ENCODE data around the gene LRMDA. TPM values are rescaled to one million over a fixed set of nuclear protein-coding genes. Genes with fewer than 3 reads are reported as not detected.

The LRMDA gene
- total RNA-seq, 1 experiment from 2014 or later, result 4.8 TPM

- H3K79me2 ChIP-seq (ENCODE audit: insufficient read depth, low read length), result no peaks in the 10 kb centered on the region
- no peak overlapping the region for H2AFZ ChIP-seq (ENCODE audit: low read depth, low read length, poor library complexity, severe bottlenecking)
- ChIA-PET POLR2A (no interaction called here), CTCF (no interaction called here), RAD21 (ENCODE audit: low non-redundant PET in 1 of 2, low total read pairs in 2 of 2, uncharacterized antibody in 2 of 2, unreplicated experiment in 2 of 2) (no interaction called here)
- TF ChIP-seq EZH2phosphoT487 (IDR thresholded peaks at IDR 0.05; ENCODE audit: borderline replicate concordance) (no peak), EZH2 (IDR thresholded peaks at IDR 0.05) (no peak), SIN3A (IDR thresholded peaks at IDR 0.05; ENCODE audit: low read depth) (no peak), SRF (IDR thresholded peaks at IDR 0.05; ENCODE audit: low read depth) (no peak), CEBPB (IDR thresholded peaks at IDR 0.05; ENCODE audit: low read depth) (no peak), POLR2AphosphoS5 (IDR thresholded peaks at IDR 0.05; ENCODE audit: low read depth, low read length) (no peak), ZNF274 (IDR thresholded peaks at IDR 0.05; ENCODE audit: low read depth, low read length) (no peak), JUND (IDR thresholded peaks at IDR 0.05) (no peak), EGR1 (IDR thresholded peaks at IDR 0.05; ENCODE audit: low read depth) (no peak), CTCF (IDR thresholded peaks at IDR 0.05 in 2 of 3, conservative IDR thresholded peaks at IDR 0.05 in 1 of 3; ENCODE audit: borderline replicate concordance in 1 of 3, insufficient read depth in 1 of 3, low read depth in 2 of 3, low read length in 2 of 3) (no peak), FOSL1 (IDR thresholded peaks at IDR 0.05; ENCODE audit: low read depth) (no peak), ZBTB33 (IDR thresholded peaks at IDR 0.05; ENCODE audit: extremely low read depth, insufficient replicate concordance, low read length) (no peak), ELF1 (IDR thresholded peaks at IDR 0.05; ENCODE audit: borderline replicate concordance, low read depth) (no peak), SP1 (IDR thresholded peaks at IDR 0.05; ENCODE audit: low read depth) (no peak), ZFX (IDR thresholded peaks at IDR 0.05) (no peak), POLR2A (IDR thresholded peaks at IDR 0.05; ENCODE audit: borderline replicate concordance, extremely low read depth, insufficient read depth, insufficient read length) (no peak), RAD21 (IDR thresholded peaks at IDR 0.05; ENCODE audit: low read depth) (no peak)
- TF ChIP-seq, protein P1, sequence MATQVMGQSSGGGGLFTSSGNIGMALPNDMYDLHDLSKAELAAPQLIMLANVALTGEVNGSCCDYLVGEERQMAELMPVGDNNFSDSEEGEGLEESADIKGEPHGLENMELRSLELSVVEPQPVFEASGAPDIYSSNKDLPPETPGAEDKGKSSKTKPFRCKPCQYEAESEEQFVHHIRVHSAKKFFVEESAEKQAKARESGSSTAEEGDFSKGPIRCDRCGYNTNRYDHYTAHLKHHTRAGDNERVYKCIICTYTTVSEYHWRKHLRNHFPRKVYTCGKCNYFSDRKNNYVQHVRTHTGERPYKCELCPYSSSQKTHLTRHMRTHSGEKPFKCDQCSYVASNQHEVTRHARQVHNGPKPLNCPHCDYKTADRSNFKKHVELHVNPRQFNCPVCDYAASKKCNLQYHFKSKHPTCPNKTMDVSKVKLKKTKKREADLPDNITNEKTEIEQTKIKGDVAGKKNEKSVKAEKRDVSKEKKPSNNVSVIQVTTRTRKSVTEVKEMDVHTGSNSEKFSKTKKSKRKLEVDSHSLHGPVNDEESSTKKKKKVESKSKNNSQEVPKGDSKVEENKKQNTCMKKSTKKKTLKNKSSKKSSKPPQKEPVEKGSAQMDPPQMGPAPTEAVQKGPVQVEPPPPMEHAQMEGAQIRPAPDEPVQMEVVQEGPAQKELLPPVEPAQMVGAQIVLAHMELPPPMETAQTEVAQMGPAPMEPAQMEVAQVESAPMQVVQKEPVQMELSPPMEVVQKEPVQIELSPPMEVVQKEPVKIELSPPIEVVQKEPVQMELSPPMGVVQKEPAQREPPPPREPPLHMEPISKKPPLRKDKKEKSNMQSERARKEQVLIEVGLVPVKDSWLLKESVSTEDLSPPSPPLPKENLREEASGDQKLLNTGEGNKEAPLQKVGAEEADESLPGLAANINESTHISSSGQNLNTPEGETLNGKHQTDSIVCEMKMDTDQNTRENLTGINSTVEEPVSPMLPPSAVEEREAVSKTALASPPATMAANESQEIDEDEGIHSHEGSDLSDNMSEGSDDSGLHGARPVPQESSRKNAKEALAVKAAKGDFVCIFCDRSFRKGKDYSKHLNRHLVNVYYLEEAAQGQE (IDR thresholded peaks at IDR 0.05; ENCODE audit: low read depth), result no peak
- TF ChIP-seq, protein P2, sequence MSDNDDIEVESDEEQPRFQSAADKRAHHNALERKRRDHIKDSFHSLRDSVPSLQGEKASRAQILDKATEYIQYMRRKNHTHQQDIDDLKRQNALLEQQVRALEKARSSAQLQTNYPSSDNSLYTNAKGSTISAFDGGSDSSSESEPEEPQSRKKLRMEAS (IDR thresholded peaks at IDR 0.05), result no peak
- TF ChIP-seq, protein P3, sequence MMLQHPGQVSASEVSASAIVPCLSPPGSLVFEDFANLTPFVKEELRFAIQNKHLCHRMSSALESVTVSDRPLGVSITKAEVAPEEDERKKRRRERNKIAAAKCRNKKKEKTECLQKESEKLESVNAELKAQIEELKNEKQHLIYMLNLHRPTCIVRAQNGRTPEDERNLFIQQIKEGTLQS (IDR thresholded peaks at IDR 0.05), result no peak
- no peak overlapping the region for H3K4me2 ChIP-seq (ENCODE audit: low read length)
- no peaks in the 10 kb centered on the region for H3K4me1 ChIP-seq (ENCODE audit: control insufficient read depth in 1 of 2, insufficient read depth in 2 of 2, low read length in 2 of 2)
- H3K36me3 ChIP-seq (ENCODE audit: control insufficient read depth in 1 of 2, insufficient read depth in 2 of 2, low read length in 2 of 2), result no peaks in the 10 kb centered on the region
- intact Hi-C loops (cut with micrococcal nuclease), result no loop called here
- no TSS peak for BruUV-seq (replicated peaks)
- no peak overlapping the region for H3K9ac ChIP-seq (ENCODE audit: low read length)
- H3K4me3 ChIP-seq (replicated peaks in 1 of 2; ENCODE audit: low read depth in 1 of 2, low read length in 2 of 2), result no peak overlapping the region
- no peaks in the 10 kb centered on the region for H3K9me3 ChIP-seq (ENCODE audit: control insufficient read depth in 1 of 2, insufficient read depth in 1 of 2, low read depth in 1 of 2, low read length in 2 of 2)
- H4K20me1 ChIP-seq (ENCODE audit: insufficient read depth), result no peaks in the 10 kb centered on the region
- ATAC-seq (no peak), DNase-seq (ENCODE audit: low read depth, low spot score) (no peak)
- no peaks in the 10 kb centered on the region for H3K9me2 ChIP-seq (ENCODE audit: insufficient read depth)
- H3K27me3 ChIP-seq (ENCODE audit: insufficient read depth, low read length), result peaks cover 49% of the 10 kb centered on the region
- H3K27ac ChIP-seq (ENCODE audit: low read depth, low read length), result no peak overlapping the region
These were observed 504.4 kb downstream of the LRMDA start for GRCh38 chr10:75935650-75936400.

Measured in HCT116 (cell line).